GM12878 (cell line): ENCODE measurements around the gene TXNDC16. TPM values are rescaled to one million over a fixed set of nuclear protein-coding genes. Genes with fewer than 3 reads are reported as not detected.

Experiments
- ATAC-seq: fragments of 200-7000 bp; cut with Tn5 transposase; 3 replicates; pipeline ENCODE4 v1.9.1; 2020; ENCODE audit warnings: mild to moderate bottlenecking, moderate library complexity
- BruUV-seq: library from RNA; stranded (reverse); fragments of 400-500 nt; replicated peaks from 2 replicates; lab custom pipeline; 2021; lab: Mats Ljungman, UMichigan
- CTCF ChIA-PET: fragments of 300-600 bp; sonication (Branson Sonifier 250); formaldehyde crosslinking; extraction: SDS; loops from one replicate; lab custom pipeline; 2021; ENCODE audit warnings: inconsistent platforms; lab: Yijun Ruan, JAX
- POLR2A ChIA-PET: fragments of 350-600 bp; formaldehyde crosslinking; extraction: SDS; loops from one replicate; lab custom pipeline; 2021; ENCODE audit warnings: inconsistent platforms; lab: Charles Lee
- RAD21 ChIA-PET: fragments of 300-600 bp; sonication (Branson Sonifier 250); formaldehyde crosslinking; loops from one replicate; lab custom pipeline; 2023; ENCODE audit warnings: antibody characterized with exemption; ENCODE audit not compliant: unreplicated experiment; lab: Charles Lee
- SMC1A ChIA-PET: fragments of 300-600 bp; sonication (Branson Sonifier 250); formaldehyde crosslinking; loops from one replicate; lab custom pipeline; 2023; ENCODE audit not compliant: unreplicated experiment, uncharacterized antibody; lab: Charles Lee
- DNase-seq: peaks from one replicate; pipeline ENCODE4 v3.0.0-alpha.2; 2011; ENCODE audit warnings: low read depth, low spot score
- FAIRE-seq: peaks from 3 replicates; lab custom pipeline; 2011; peaks lifted over from hg19 to GRCh38; lab: Jason Lieb, UNC
- H2AFZ ChIP-seq: 2 replicates; pipeline ENCODE4 v1.6.0; 2011; ENCODE audit warnings: low read depth, low read length, control low read depth; ENCODE audit not compliant: control insufficient read depth
- H3K27ac ChIP-seq: 2 replicates; pipeline ENCODE4 v1.5.1; 2011; ENCODE audit warnings: control low read depth; ENCODE audit not compliant: control insufficient read depth, insufficient read depth
- H3K27me3 ChIP-seq, 2 experiments: replicated peaks in 1 of 2; 2 replicates each; pipeline versions ENCODE4 v1.6.0 to v1.6.1; 2011; ENCODE audit warnings: low read length in 1 of 2; ENCODE audit not compliant: control insufficient read depth in 2 of 2, insufficient read depth in 2 of 2
- H3K36me3 ChIP-seq, 2 experiments: 2 replicates each; pipeline ENCODE4 v1.5.1; 2011; ENCODE audit warnings: low read length in 1 of 2; ENCODE audit not compliant: control insufficient read depth in 2 of 2, insufficient read depth in 2 of 2
- H3K4me1 ChIP-seq: 2 replicates; pipeline ENCODE4 v1.6.1; 2011; ENCODE audit warnings: mild to moderate bottlenecking, low read length, moderate library complexity, mixed read lengths; ENCODE audit not compliant: control insufficient read depth, insufficient read depth
- H3K4me2 ChIP-seq: 2 replicates; pipeline ENCODE4 v1.6.0; 2011; ENCODE audit warnings: control low read depth; ENCODE audit not compliant: control insufficient read depth, insufficient read depth
- H3K4me3 ChIP-seq: fragments of 200-600 bp; sonication (generic); 2 replicates; pipeline ENCODE4 v1.5.1; 2016
- H3K79me2 ChIP-seq: 2 replicates; pipeline ENCODE4 v1.6.0; 2011; ENCODE audit warnings: low read length; ENCODE audit not compliant: control insufficient read depth, insufficient read depth
- H3K9ac ChIP-seq: 2 replicates; pipeline ENCODE4 v1.8.0; 2011; ENCODE audit warnings: low read length, control low read depth, mixed read lengths; ENCODE audit not compliant: control insufficient read depth, insufficient read depth
- H3K9me3 ChIP-seq: replicated peaks from 3 replicates; pipeline ENCODE4 v1.5.1; 2011; ENCODE audit warnings: mild to moderate bottlenecking, low read length; ENCODE audit not compliant: control insufficient read depth, insufficient read depth
- H4K20me1 ChIP-seq: 2 replicates; pipeline ENCODE4 v1.6.0; 2011; ENCODE audit not compliant: control insufficient read depth, insufficient read depth
- CTCF ChIP-seq, 3 experiments: IDR thresholded peaks in 2 of 3; conservative IDR thresholded peaks in 1 of 3; 2 replicates each; pipeline ENCODE4 v1.5.1; 2011; ENCODE audit warnings: low read depth in 3 of 3, low read length in 3 of 3, mild to moderate bottlenecking in 3 of 3, control low read depth in 2 of 3, moderate library complexity in 2 of 3, inconsistent platforms in 1 of 3, mixed read lengths in 1 of 3; ENCODE audit not compliant: control insufficient read depth in 2 of 3, insufficient read depth in 1 of 3; ENCODE audit errors: extremely low read depth in 1 of 3
- SUZ12 ChIP-seq: fragments of 200-600 bp; sonication (generic); IDR thresholded peaks from one replicate; pipeline ENCODE4 v1.6.1; 2018; ENCODE audit warnings: antibody characterized with exemption, mild to moderate bottlenecking; ENCODE audit not compliant: unreplicated experiment
- WGBS: methylation state at CpG from one replicate; pipeline ENCODE4 v1.1.6; 2016; ENCODE audit warnings: low lambda C conversion rate; ENCODE audit not compliant: insufficient replicate concordance, insufficient coverage; ENCODE audit errors: missing lambda C conversion rate; 5-methylcytosine and 5-hydroxymethylcytosine counted together
- in situ Hi-C: fragments of 300-500 bp; cut with MboI; formaldehyde crosslinking; loops from 9 replicates; pipeline ENCODE4 v1.14.3; 2018; ENCODE audit warnings: mixed read lengths
- intact Hi-C: fragments of 100-400 bp; cut with micrococcal nuclease; formaldehyde crosslinking; loops from one replicate; pipeline ENCODE4 v1.14.2; 2022; ENCODE audit not compliant: unreplicated experiment
- polyA plus RNA-seq, 11 experiments: library from polyadenylated mRNA; depleted of rRNA in 4 of 11; unstranded in 6 of 11; stranded (reverse) in 5 of 11; fragments of >200 nt; fragmentation: Nextera tagmentation in 4 of 11; fragmentation: Illumina TruSeq in 1 of 11; extraction: Ambion mirVana in 4 of 11; extraction: Trizol in 1 of 11; gene quantifications; 1 replicate in 1 of 11; 2 replicates in 10 of 11; pipeline versions ENCODE4 v1.2.1 to v1.2.3, GENCODE V29; 2011 to 2016; ENCODE audit warnings: inconsistent platforms in 2 of 11, missing spikeins in 2 of 11, low read depth in 1 of 11
- total RNA-seq, 4 experiments: library from RNA; depleted of rRNA in 3 of 4; stranded (reverse); fragments of >200 nt in 3 of 4; fragmentation: Illumina TruSeq in 1 of 4; extraction: Trizol in 1 of 4; gene quantifications; 2 replicates each; pipeline versions ENCODE4 v1.2.1 to v1.2.3, GENCODE V29; 2013 to 2021

TXNDC16 gene
- total and polyA plus RNA-seq, 10 of the 15 experiments (the other 5 are each of a cell fraction or from before 2014, with no cell fraction given), result 1.2 to 7.9 (median 5.5) TPM

GRCh38 chr14:52551696-52552062 lies 626 bp downstream of the TXNDC16 start:
- DNase-seq (no peak), FAIRE-seq (no peak), ATAC-seq (0 out of 3 replicates have a peak, but pooled peaks have one; percentile 9)
- ChIA-PET POLR2A (interaction anchor here (0.6 to 2.2 kb wide), 5 partner anchors 10 to 691 kb away, joined by 3 to 11 read pairs (median 3); no protein-coding TSS in a partner anchor), CTCF (interaction anchor here (0.9 to 2.2 kb wide), 7 partner anchors 9 to 558 kb away, joined by 3 to 7 read pairs (median 4); no protein-coding TSS in a partner anchor), SMC1A (interaction anchor here (0.6 to 2.5 kb wide), 7 partner anchors 8 to 405 kb away, joined by 3 to 12 read pairs (median 4); no protein-coding TSS in a partner anchor), RAD21 (interaction anchor here (1.2 kb wide), 1 partner anchor 556 kb away, joined by 3 read pairs; no protein-coding TSS in a partner anchor)
- Histone ChIP-seq H3K79me2 (peaks cover 6% of the 10 kb centered on the region), H3K36me3 (no peaks in the 10 kb centered on the region), H3K4me1 (peaks cover 8% of the 10 kb centered on the region), H3K4me3 (peak overlapping the region; percentile 93), H3K9ac (peak overlapping the region; percentile 87), H3K4me2 (peak overlapping the region; percentile 90), H2AFZ (peak overlapping the region; percentile 94), H3K9me3 (no peaks in the 10 kb centered on the region), H4K20me1 (no peaks in the 10 kb centered on the region), H3K27ac (peak overlapping the region; percentile 73), H3K27me3 (peaks cover 0 to 2% of the 10 kb centered on the region in 2 experiments; a peak in 3 of 4 replicates)
- intact Hi-C loops, result loop anchor here (5.0 kb wide), 1 partner anchor 241 kb away; the partner anchor contains the start of gene GNPNAT1
- in situ Hi-C loops, result no loop called here
- BruUV-seq, result no TSS peak
- TF ChIP-seq SUZ12 (no peak), CTCF (IDR thresholded peaks at IDR 0.05 in 2 of 3, conservative IDR thresholded peaks at IDR 0.05 in 1 of 3; ENCODE audit: control insufficient read depth in 2 of 3, extremely low read depth in 1 of 3, insufficient read depth in 1 of 3, low read depth in 3 of 3, low read length in 3 of 3) (peak; percentile 11 to 37 (median 23); a peak in 3 of 6 replicates)
- WGBS, result 4% methylated on average over 8 of the region's 8 CpGs
